DOHH2 (cell line): ENCODE results near the gene NPL.

Source experiments
- H3F3A ChIP-seq: fragments of 200-600 bp; sonication (generic), shearing (Covaris generic); 2 replicates; pipeline ENCODE4 v1.6.0; 2016; ENCODE audit warnings: antibody characterized with exemption, mild to moderate bottlenecking; ENCODE audit not compliant: control insufficient read depth, insufficient read depth
- H3K27ac ChIP-seq: fragments of 200-600 bp; sonication (generic); 2 replicates; pipeline ENCODE4 v1.5.1; 2014; ENCODE audit warnings: low read depth, mild to moderate bottlenecking, low read length, moderate library complexity
- H3K27me3 ChIP-seq: fragments of 200-600 bp; sonication (generic); 2 replicates; pipeline ENCODE4 v1.6.1; 2014; ENCODE audit warnings: mild to moderate bottlenecking, low read length, mixed read lengths; ENCODE audit not compliant: control insufficient read depth
- H3K36me3 ChIP-seq: fragments of 200-600 bp; sonication (generic); 2 replicates; pipeline ENCODE4 v1.6.1; 2014; ENCODE audit warnings: mild to moderate bottlenecking, low read length, moderate library complexity, mixed read lengths; ENCODE audit not compliant: control insufficient read depth
- H3K4me1 ChIP-seq: fragments of 200-600 bp; sonication (generic); 2 replicates; pipeline ENCODE4 v1.6.1; 2014; ENCODE audit warnings: mild to moderate bottlenecking, low read length, mixed read lengths; ENCODE audit not compliant: control insufficient read depth
- H3K4me2 ChIP-seq: fragments of 200-600 bp; sonication (generic); 2 replicates; pipeline ENCODE4 v1.6.0; 2014; ENCODE audit warnings: mild to moderate bottlenecking, low read length, moderate library complexity
- H3K4me3 ChIP-seq: fragments of 200-600 bp; sonication (generic); 2 replicates; pipeline ENCODE4 v1.5.1; 2014; ENCODE audit warnings: mild to moderate bottlenecking, low read length, mixed read lengths
- H3K79me2 ChIP-seq: fragments of 200-600 bp; sonication (generic); 2 replicates; pipeline ENCODE4 v1.6.1; 2014; ENCODE audit warnings: mild to moderate bottlenecking, low read length, mixed read lengths; ENCODE audit not compliant: control insufficient read depth
- H3K9me2 ChIP-seq: fragments of 200-600 bp; sonication (generic); replicated peaks from 2 replicates; pipeline ENCODE4 v1.6.1; 2014; ENCODE audit warnings: mild to moderate bottlenecking, low read length, mixed read lengths; ENCODE audit not compliant: control insufficient read depth
- H3K9me3 ChIP-seq: fragments of 200-600 bp; sonication (generic); 2 replicates; pipeline ENCODE4 v1.6.1; 2014; ENCODE audit warnings: antibody characterized with exemption, low read length, mixed read lengths; ENCODE audit not compliant: control insufficient read depth, insufficient read depth
- H4K20me1 ChIP-seq: fragments of 200-600 bp; sonication (generic); 2 replicates; pipeline ENCODE4 v1.6.0; 2014; ENCODE audit warnings: low read depth, mild to moderate bottlenecking, antibody characterized with exemption, low read length, moderate library complexity; ENCODE audit not compliant: control insufficient read depth, insufficient read depth
- CTCF ChIP-seq: fragments of 200-600 bp; sonication (generic); IDR thresholded peaks from one replicate; pipeline ENCODE4 v1.5.1; 2014; ENCODE audit warnings: antibody characterized with exemption, mild to moderate bottlenecking, low read depth, low read length; ENCODE audit not compliant: poor library complexity, severe bottlenecking
- EZH2phosphoT487 ChIP-seq: fragments of 200-600 bp; sonication (generic); IDR thresholded peaks from 2 replicates; pipeline ENCODE4 v1.6.1; 2017; ENCODE audit warnings: borderline replicate concordance, mild to moderate bottlenecking, antibody characterized with exemption, low read length, moderate library complexity, mixed read lengths

Gene NPL

GRCh38 chr1:182779530-182779929 is 10.0 kb upstream of the NPL start:
- TF ChIP-seq EZH2phosphoT487 (no peak), CTCF (no peak)
- Histone ChIP-seq H3K9me2 (no peaks in the 10 kb centered on the region), H3K4me3 (no peak overlapping the region), H3K4me2 (no peak overlapping the region), H4K20me1 (no peaks in the 10 kb centered on the region), H3K27ac (no peak overlapping the region), H3K9me3 (no peaks in the 10 kb centered on the region), H3F3A (peaks cover 9% of the 10 kb centered on the region; the same call in 1 of the 2 replicates), H3K27me3 (no peaks in the 10 kb centered on the region), H3K36me3 (no peaks in the 10 kb centered on the region), H3K4me1 (peaks cover 30% of the 10 kb centered on the region), H3K79me2 (no peaks in the 10 kb centered on the region)

- Histone ChIP-seq H3F3A (peaks cover 9% of the 10 kb centered on the region; the same call in 1 of the 2 replicates), H3K9me2 (no peaks in the 10 kb centered on the region), H3K36me3 (no peaks in the 10 kb centered on the region), H3K9me3 (no peaks in the 10 kb centered on the region), H3K27me3 (no peaks in the 10 kb centered on the region), H3K4me2 (peak overlapping the region; percentile 56), H3K79me2 (no peaks in the 10 kb centered on the region), H4K20me1 (no peaks in the 10 kb centered on the region), H3K27ac (peak overlapping the region; percentile 51), H3K4me1 (peaks cover 32% of the 10 kb centered on the region), H3K4me3 (peak overlapping the region; percentile 30; the same call in 1 of the 2 replicates)
- TF ChIP-seq EZH2phosphoT487 (no peak), CTCF (peak; percentile 94)
Observed at GRCh38 chr1:182781841-182782586, 7.6 kb upstream of the NPL start.

GRCh38 chr1:182782587-182782913 is 7.0 kb upstream of the NPL start:
- Histone ChIP-seq H3K4me2 (peak overlapping the region; percentile 56), H3F3A (peaks cover 9% of the 10 kb centered on the region), H3K36me3 (no peaks in the 10 kb centered on the region), H3K9me2 (no peaks in the 10 kb centered on the region), H3K4me1 (peaks cover 32% of the 10 kb centered on the region), H4K20me1 (no peaks in the 10 kb centered on the region), H3K27me3 (no peaks in the 10 kb centered on the region), H3K4me3 (no peak overlapping the region), H3K9me3 (no peaks in the 10 kb centered on the region), H3K27ac (no peak overlapping the region), H3K79me2 (no peaks in the 10 kb centered on the region)
- TF ChIP-seq CTCF (no peak), EZH2phosphoT487 (no peak)
